K562 (cell line): Measurements from ENCODE around the gene RSRC1. TPM values are rescaled to one million over a fixed set of nuclear protein-coding genes. Genes with fewer than 3 reads are reported as not detected.

Experiments used
- ATAC-seq: fragments of 200-7000 bp; cut with Tn5 transposase; 3 replicates; pipeline ENCODE4 v1.9.1; 2020; ENCODE audit warnings: moderate library complexity
- BruUV-seq: library from RNA; stranded (reverse); fragments of 400-500 nt; replicated peaks from 2 replicates; lab custom pipeline; 2021; lab: Mats Ljungman, UMichigan
- CTCF ChIA-PET: fragments of 300-600 bp; formaldehyde crosslinking; extraction: SDS; loops from one replicate; lab custom pipeline; 2021; ENCODE audit warnings: low intra/inter-chr PET ratio; lab: Yijun Ruan, JAX
- POLR2A ChIA-PET: fragments of 300-600, 350-650 bp; sonication (Branson Sonifier 250); formaldehyde crosslinking; extraction: SDS; loops from one replicate; lab custom pipeline; 2021; ENCODE audit warnings: antibody characterized with exemption, inconsistent platforms; lab: Yijun Ruan, JAX
- DNase-seq, 4 experiments: peaks; one replicate each; pipeline versions ENCODE4 v3.0.0 to v3.0.0-alpha.2; 2011 to 2018; ENCODE audit warnings: low spot score in 3 of 4, mixed read lengths in 3 of 4; ENCODE audit errors: extremely low read depth in 1 of 4
- FAIRE-seq: peaks from 2 replicates; lab custom pipeline; 2011; peaks lifted over from hg19 to GRCh38; lab: Jason Lieb, UNC
- H2AFZ ChIP-seq: 2 replicates; pipeline ENCODE4 v1.6.0; 2011; ENCODE audit warnings: low read depth, low read length, control low read depth, inconsistent platforms
- H3K27ac ChIP-seq: fragments of 200-600 bp; 3 replicates; pipeline ENCODE4 v1.8.0; 2011; ENCODE audit warnings: low read depth, mild to moderate bottlenecking, control low read depth, inconsistent platforms, low read length, moderate library complexity, mixed read lengths; ENCODE audit errors: extremely low read depth
- H3K27me3 ChIP-seq, 2 experiments: fragments of 300-600 bp in 1 of 2; 2 replicates in 1 of 2; 3 replicates in 1 of 2; pipeline versions ENCODE4 v1.6.0 to v1.8.0; 2011; ENCODE audit warnings: inconsistent platforms in 2 of 2, low read length in 2 of 2, mild to moderate bottlenecking in 1 of 2, mixed read lengths in 1 of 2, moderate library complexity in 1 of 2; ENCODE audit not compliant: control insufficient read depth in 2 of 2, insufficient read depth in 2 of 2
- H3K36me3 ChIP-seq: fragments of 300-600 bp; 3 replicates; pipeline ENCODE4 v1.8.0; 2011; ENCODE audit warnings: mild to moderate bottlenecking, low read length, inconsistent platforms; ENCODE audit not compliant: control insufficient read depth, insufficient read depth
- H3K4me1 ChIP-seq, 2 experiments: fragments of 200-600 bp in 1 of 2; replicated peaks in 1 of 2; 2 replicates in 1 of 2; 3 replicates in 1 of 2; pipeline versions ENCODE4 v1.5.1 to v1.8.0; 2011; ENCODE audit warnings: inconsistent platforms in 2 of 2, low read length in 2 of 2, mild to moderate bottlenecking in 1 of 2, mixed read lengths in 1 of 2, moderate library complexity in 1 of 2; ENCODE audit not compliant: control insufficient read depth in 2 of 2, insufficient read depth in 2 of 2
- H3K4me2 ChIP-seq: 2 replicates; pipeline ENCODE4 v1.6.1; 2011; ENCODE audit warnings: low read length, control low read depth, inconsistent platforms, mixed read lengths; ENCODE audit not compliant: insufficient read depth
- H3K4me3 ChIP-seq: fragments of 200-600 bp; sonication (generic), shearing (Covaris generic); 2 replicates; pipeline ENCODE4 v1.5.1; 2016; ENCODE audit warnings: control low read depth, inconsistent platforms
- H3K79me2 ChIP-seq: fragments of 200-600 bp; 3 replicates; pipeline ENCODE4 v1.8.0; 2011; ENCODE audit warnings: low read length, inconsistent platforms; ENCODE audit not compliant: control insufficient read depth, insufficient read depth
- H3K9ac ChIP-seq, 2 experiments: 2 replicates each; pipeline versions ENCODE4 v1.6.0 to v1.6.1; 2011; ENCODE audit warnings: low read depth in 2 of 2, low read length in 2 of 2, control low read depth in 1 of 2, inconsistent platforms in 1 of 2, mild to moderate bottlenecking in 1 of 2, mixed read lengths in 1 of 2; ENCODE audit not compliant: insufficient read depth in 1 of 2
- H3K9me1 ChIP-seq: one replicate; pipeline ENCODE4 v1.6.0; 2011; ENCODE audit warnings: inconsistent platforms, mild to moderate bottlenecking, low read length, moderate library complexity; ENCODE audit not compliant: control insufficient read depth, insufficient read depth
- H3K9me3 ChIP-seq: replicated peaks from 2 replicates; pipeline ENCODE4 v1.5.1; 2011; ENCODE audit warnings: low read depth, low read length, inconsistent platforms; ENCODE audit not compliant: control insufficient read depth, insufficient read depth
- H4K20me1 ChIP-seq: replicated peaks from 2 replicates; pipeline ENCODE4 v1.6.1; 2011; ENCODE audit warnings: low read length, inconsistent platforms, mixed read lengths; ENCODE audit not compliant: control insufficient read depth, insufficient read depth
- ARID2 ChIP-seq: fragments of 450-650 bp; IDR thresholded peaks from 2 replicates; pipeline ENCODE4 v1.6.1; 2017; ENCODE audit warnings: antibody characterized with exemption, mild to moderate bottlenecking
- BRD4 ChIP-seq: fragments of 200-600 bp; sonication (generic); IDR thresholded peaks from 2 replicates; pipeline ENCODE4 v1.6.1; 2017; ENCODE audit warnings: inconsistent platforms
- CEBPG ChIP-seq, 3 experiments: fragments of 200-800 bp in 1 of 3; sonication (Bioruptor generic) in 1 of 3; sonication (generic) in 1 of 3; formaldehyde crosslinking in 1 of 3; IDR thresholded peaks in 2 of 3; conservative IDR thresholded peaks in 1 of 3; 2 replicates each; pipeline versions ENCODE4 v1.6.1 to v1.8.0; 2016 to 2022; ENCODE audit warnings: missing compliant biosample characterization in 2 of 3, missing genetic modification characterization in 2 of 3, mild to moderate bottlenecking in 1 of 3, missing genetic modification reagents in 1 of 3
- CREB3 ChIP-seq: fragments of 450-650 bp; conservative IDR thresholded peaks from 2 replicates; pipeline ENCODE4 v1.6.1; 2016; ENCODE audit warnings: missing genetic modification characterization, low read depth, mild to moderate bottlenecking, missing compliant biosample characterization, moderate library complexity
- FOXJ3 ChIP-seq: sonication (generic); formaldehyde crosslinking; IDR thresholded peaks from 2 replicates; pipeline ENCODE4 v1.4.0; 2020; ENCODE audit warnings: mild to moderate bottlenecking, missing genetic modification reagents
- IRF1 ChIP-seq: sonication (generic); formaldehyde crosslinking; IDR thresholded peaks from 2 replicates; pipeline ENCODE4 v1.8.0; 2022; ENCODE audit warnings: missing genetic modification reagents, mild to moderate bottlenecking, borderline replicate concordance
- KDM2B ChIP-seq: fragments of 250-450 bp; sonication (Bioruptor Pico); IDR thresholded peaks from 2 replicates; pipeline ENCODE4 v1.8.0; 2021; ENCODE audit warnings: mild to moderate bottlenecking, moderate library complexity
- PYGO2 ChIP-seq: fragments of 450-650 bp; IDR thresholded peaks from 2 replicates; pipeline ENCODE4 v1.6.1; 2016; ENCODE audit warnings: mild to moderate bottlenecking, missing genetic modification characterization, moderate library complexity, missing compliant biosample characterization
- SMAD4 ChIP-seq: fragments of 250-450 bp; sonication (Bioruptor Pico); conservative IDR thresholded peaks from 2 replicates; pipeline ENCODE4 v1.8.0; 2021; ENCODE audit warnings: inconsistent platforms, mild to moderate bottlenecking, moderate library complexity
- TOE1 ChIP-seq, 2 experiments: fragments of 450-650 bp in 1 of 2; sonication (generic) in 1 of 2; formaldehyde crosslinking in 1 of 2; IDR thresholded peaks; 2 replicates each; pipeline versions ENCODE4 v1.7.1 to v1.8.0; 2016 to 2022; ENCODE audit warnings: borderline replicate concordance in 2 of 2, mild to moderate bottlenecking in 2 of 2, antibody characterized with exemption in 1 of 2, inconsistent platforms in 1 of 2, low read depth in 1 of 2, missing genetic modification reagents in 1 of 2, moderate library complexity in 1 of 2
- TSHZ1 ChIP-seq: fragments of 250-450 bp; sonication (Bioruptor Pico); IDR thresholded peaks from 2 replicates; pipeline ENCODE4 v1.4.0; 2020; ENCODE audit warnings: mild to moderate bottlenecking, moderate library complexity
- ZNF280A ChIP-seq: fragments of 450-650 bp; IDR thresholded peaks from 2 replicates; pipeline ENCODE4 v1.6.1; 2018; ENCODE audit warnings: mild to moderate bottlenecking, low read depth; ENCODE audit not compliant: partially characterized antibody
- ZNF717 ChIP-seq: fragments of 250-450 bp; sonication (Bioruptor Pico); IDR thresholded peaks from 2 replicates; pipeline ENCODE4 v1.5.0; 2021
- in situ Hi-C: fragments of 300-500 bp; cut with MboI; formaldehyde crosslinking; loops from 4 replicates; pipeline ENCODE4 v1.15.0; 2018; ENCODE audit warnings: inconsistent platforms, mixed read lengths
- intact Hi-C: fragments of 100-400 bp; cut with micrococcal nuclease; formaldehyde crosslinking; loops from 2 replicates; pipeline ENCODE4 v1.14.2; 2022
- polyA plus RNA-seq, 8 experiments: library from polyadenylated mRNA; depleted of rRNA in 4 of 8; stranded (reverse) in 5 of 8; unstranded in 3 of 8; fragments of >200 nt; fragmentation: Nextera tagmentation in 2 of 8; fragmentation: Illumina TruSeq in 1 of 8; extraction: Ambion mirVana in 2 of 8; extraction: Trizol in 1 of 8; gene quantifications; 2 replicates each; pipeline versions ENCODE4 v1.2.1 to v1.2.3, GENCODE V29; 2011 to 2014; ENCODE audit warnings: inconsistent platforms in 1 of 8, missing spikeins in 1 of 8
- total RNA-seq, 7 experiments: library from RNA; depleted of rRNA in 6 of 7; stranded (reverse); fragments of >200 nt in 6 of 7; fragmentation: Illumina TruSeq in 2 of 7; extraction: Trizol in 2 of 7; gene quantifications; 2 replicates each; pipeline versions ENCODE4 v1.2.1 to v1.2.3, GENCODE V29; 2011 to 2021; ENCODE audit warnings: low replicate concordance in 1 of 7

Gene RSRC1
- total and polyA plus RNA-seq, 9 of the 15 experiments (the other 6 are each of a cell fraction or from before 2014, with no cell fraction given), result 19.3 to 128 (median 75.5) TPM

GRCh38 chr3:158505117-158505516 is 395.2 kb downstream of the RSRC1 start:
- no peaks in the 10 kb centered on the region for H3K36me3 ChIP-seq
- no peak overlapping the region for H3K9ac ChIP-seq
- H3K27me3 ChIP-seq, result no peaks in the 10 kb centered on the region
- H3K4me2 ChIP-seq, result no peak overlapping the region
- ChIA-PET CTCF (no interaction called here), POLR2A (no interaction called here)
- H2AFZ ChIP-seq, result no peak overlapping the region
- intact Hi-C loops (no loop called here), in situ Hi-C loops (no loop called here)
- no peaks in the 10 kb centered on the region for H3K79me2 ChIP-seq
- no TSS peak for BruUV-seq
- no peaks in the 10 kb centered on the region for H3K4me1 ChIP-seq
- no peaks in the 10 kb centered on the region for H3K9me1 ChIP-seq
- no peaks in the 10 kb centered on the region for H3K9me3 ChIP-seq
- FAIRE-seq (no peak), ATAC-seq (no peak), DNase-seq (no peak)
- no peak overlapping the region for H3K27ac ChIP-seq
- no peak overlapping the region for H3K4me3 ChIP-seq
- no peaks in the 10 kb centered on the region for H4K20me1 ChIP-seq
- no peak for TF ChIP-seq KDM2B (CRISPR knock-in tag)
- no peak for TF ChIP-seq CREB3 (tag)
- TF ChIP-seq SMAD4 (CRISPR knock-in tag), result no peak
- no peak for TF ChIP-seq PYGO2
- no peak for TF ChIP-seq IRF1 (CRISPR knock-in tag)
- no peak for TF ChIP-seq CEBPG (CRISPR knock-in tag; IDR thresholded peaks at IDR 0.05)
- TF ChIP-seq CEBPG (tag; conservative IDR thresholded peaks at IDR 0.05 in 1 of 2, IDR thresholded peaks at IDR 0.05 in 1 of 2), result no peak
- no peak for TF ChIP-seq FOXJ3
- no peak for TF ChIP-seq TSHZ1
- no peak for TF ChIP-seq BRD4
- no peak for TF ChIP-seq ZNF717 (CRISPR knock-in tag)
- no peak for TF ChIP-seq ZNF280A
- no peak for TF ChIP-seq ARID2
- TF ChIP-seq TOE1 (IDR thresholded peaks at IDR 0.05; ENCODE audit: borderline replicate concordance), result no peak
- TF ChIP-seq TOE1 (CRISPR knock-in tag; IDR thresholded peaks at IDR 0.05; ENCODE audit: borderline replicate concordance, low read depth), result no peak
